Endothelial cell of umbilical vein (primary cell): ENCODE results near the gene SLC50A1.

ENCODE experiments used
- EZH2 ChIP-seq: IDR thresholded peaks from 2 replicates; pipeline ENCODE4 v1.6.1; 2012; ENCODE audit warnings: borderline replicate concordance, low read depth, mild to moderate bottlenecking, moderate library complexity, low read length, inconsistent platforms; ENCODE audit not compliant: severe bottlenecking
- FOS ChIP-seq: IDR thresholded peaks from 2 replicates; pipeline ENCODE4 v1.6.1; 2011; ENCODE audit warnings: mild to moderate bottlenecking, low read length, moderate library complexity, borderline replicate concordance; ENCODE audit not compliant: insufficient read depth
- GATA2 ChIP-seq: IDR thresholded peaks from 2 replicates; pipeline ENCODE4 v1.7.0; 2011; ENCODE audit warnings: low read depth, mild to moderate bottlenecking, moderate library complexity, mixed read lengths, low read length; ENCODE audit not compliant: insufficient read length, insufficient read depth
- JUN ChIP-seq: IDR thresholded peaks from 2 replicates; pipeline ENCODE4 v1.6.1; 2011; ENCODE audit warnings: borderline replicate concordance, low read depth; ENCODE audit not compliant: insufficient read length, insufficient read depth
- MYC ChIP-seq: IDR thresholded peaks from one replicate; pipeline ENCODE4 v1.6.1; 2011; ENCODE audit warnings: mild to moderate bottlenecking, low read depth, low read length
- POLR2A ChIP-seq: IDR thresholded peaks from 2 replicates; pipeline ENCODE4 v1.6.1; 2012; ENCODE audit warnings: low read depth, mild to moderate bottlenecking, control low read depth, low read length
- POLR2AphosphoS5 ChIP-seq: IDR thresholded peaks from 2 replicates; pipeline ENCODE4 v1.6.1; 2012; ENCODE audit warnings: low read depth, mild to moderate bottlenecking, control low read depth, low read length, moderate library complexity; ENCODE audit not compliant: insufficient read depth
- TF ChIP-seq, protein P1 (sequence below), 2 donors: IDR thresholded peaks; 1 replicate in 1 of 2; 2 replicates in 1 of 2; pipeline ENCODE4 v1.5.1; 2011; ENCODE audit warnings: low read length in 2 of 2, mild to moderate bottlenecking in 2 of 2, moderate library complexity in 2 of 2, control low read depth in 1 of 2, inconsistent platforms in 1 of 2, low read depth in 1 of 2; ENCODE audit not compliant: insufficient read depth in 1 of 2; ENCODE audit errors: extremely low read depth in 1 of 2
- TF ChIP-seq, protein P2 (sequence below): IDR thresholded peaks from 2 replicates; pipeline ENCODE4 v1.6.1; 2011; ENCODE audit not compliant: insufficient read depth, insufficient read length

DNA sequence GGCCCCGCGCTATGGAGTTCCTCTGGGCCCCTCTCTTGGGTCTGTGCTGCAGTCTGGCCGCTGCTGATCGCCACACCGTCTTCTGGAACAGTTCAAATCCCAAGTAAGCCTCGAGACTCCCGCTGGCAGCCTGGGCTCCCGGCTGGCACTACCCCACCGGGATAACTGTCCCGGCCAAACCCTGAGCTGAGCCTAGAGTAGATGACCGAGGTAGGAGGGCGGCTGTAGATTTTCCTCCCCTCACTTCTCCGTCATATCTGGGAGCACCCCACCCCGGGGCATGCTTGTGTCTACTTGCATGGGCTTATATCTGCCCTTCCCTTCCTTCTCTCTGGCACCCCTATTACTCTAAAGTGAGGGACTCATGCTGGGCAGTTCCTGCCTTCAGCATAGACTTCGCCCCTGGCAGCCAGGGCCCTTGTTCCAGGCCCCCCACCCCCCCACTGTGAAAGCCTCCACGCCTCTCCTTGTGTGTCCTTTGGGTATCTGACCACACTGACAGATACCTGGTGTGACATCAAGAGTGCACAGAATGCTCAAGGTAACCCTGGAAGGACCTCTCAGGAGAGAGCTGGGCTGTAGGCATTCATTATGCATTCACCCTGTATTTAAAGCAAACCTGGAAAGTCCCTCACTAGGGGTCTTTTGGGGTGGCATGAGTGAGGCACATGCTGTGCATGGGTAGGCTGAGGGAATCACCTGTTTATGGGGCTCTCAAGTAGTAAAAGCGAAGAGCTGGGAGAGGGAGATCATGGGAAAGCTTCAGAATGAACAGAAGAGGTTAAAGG, 7.5 kb upstream of the SLC50A1 start:
- TF ChIP-seq POLR2A, result no peak
- TF ChIP-seq, protein P1, sequence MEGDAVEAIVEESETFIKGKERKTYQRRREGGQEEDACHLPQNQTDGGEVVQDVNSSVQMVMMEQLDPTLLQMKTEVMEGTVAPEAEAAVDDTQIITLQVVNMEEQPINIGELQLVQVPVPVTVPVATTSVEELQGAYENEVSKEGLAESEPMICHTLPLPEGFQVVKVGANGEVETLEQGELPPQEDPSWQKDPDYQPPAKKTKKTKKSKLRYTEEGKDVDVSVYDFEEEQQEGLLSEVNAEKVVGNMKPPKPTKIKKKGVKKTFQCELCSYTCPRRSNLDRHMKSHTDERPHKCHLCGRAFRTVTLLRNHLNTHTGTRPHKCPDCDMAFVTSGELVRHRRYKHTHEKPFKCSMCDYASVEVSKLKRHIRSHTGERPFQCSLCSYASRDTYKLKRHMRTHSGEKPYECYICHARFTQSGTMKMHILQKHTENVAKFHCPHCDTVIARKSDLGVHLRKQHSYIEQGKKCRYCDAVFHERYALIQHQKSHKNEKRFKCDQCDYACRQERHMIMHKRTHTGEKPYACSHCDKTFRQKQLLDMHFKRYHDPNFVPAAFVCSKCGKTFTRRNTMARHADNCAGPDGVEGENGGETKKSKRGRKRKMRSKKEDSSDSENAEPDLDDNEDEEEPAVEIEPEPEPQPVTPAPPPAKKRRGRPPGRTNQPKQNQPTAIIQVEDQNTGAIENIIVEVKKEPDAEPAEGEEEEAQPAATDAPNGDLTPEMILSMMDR (IDR thresholded peaks at IDR 0.05; ENCODE audit: extremely low read depth in 1 of 2, insufficient read depth in 1 of 2, low read depth in 1 of 2, low read length in 2 of 2), result no peak
- no peak for TF ChIP-seq EZH2
- TF ChIP-seq MYC, result no peak
- TF ChIP-seq POLR2AphosphoS5, result peak; percentile 6
- TF ChIP-seq JUN, result no peak
- TF ChIP-seq FOS, result no peak
- TF ChIP-seq GATA2, result no peak
- TF ChIP-seq, protein P2, sequence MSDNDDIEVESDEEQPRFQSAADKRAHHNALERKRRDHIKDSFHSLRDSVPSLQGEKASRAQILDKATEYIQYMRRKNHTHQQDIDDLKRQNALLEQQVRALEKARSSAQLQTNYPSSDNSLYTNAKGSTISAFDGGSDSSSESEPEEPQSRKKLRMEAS, result no peak
